T47D (cell line): ENCODE measurements around the gene LTB4R.

Experiments used
- DNase-seq, 2 experiments: peaks; one replicate each; pipeline versions ENCODE4 v3.0.0 to v3.0.0-alpha.2; 2011 to 2012; ENCODE audit warnings: low read depth in 1 of 2, low spot score in 1 of 2
- JUND ChIP-seq: IDR thresholded peaks from 2 replicates; pipeline ENCODE4 v1.6.1; 2012; ENCODE audit warnings: low read depth
- in situ Hi-C: cut with HindIII; loops from 2 replicates; pipeline ENCODE4 v1.10.0; 2016; ENCODE audit warnings: low sequenced_read_pairs, low pct_unique_long_range_greater_than_20kb

LTB4R gene

DNA sequence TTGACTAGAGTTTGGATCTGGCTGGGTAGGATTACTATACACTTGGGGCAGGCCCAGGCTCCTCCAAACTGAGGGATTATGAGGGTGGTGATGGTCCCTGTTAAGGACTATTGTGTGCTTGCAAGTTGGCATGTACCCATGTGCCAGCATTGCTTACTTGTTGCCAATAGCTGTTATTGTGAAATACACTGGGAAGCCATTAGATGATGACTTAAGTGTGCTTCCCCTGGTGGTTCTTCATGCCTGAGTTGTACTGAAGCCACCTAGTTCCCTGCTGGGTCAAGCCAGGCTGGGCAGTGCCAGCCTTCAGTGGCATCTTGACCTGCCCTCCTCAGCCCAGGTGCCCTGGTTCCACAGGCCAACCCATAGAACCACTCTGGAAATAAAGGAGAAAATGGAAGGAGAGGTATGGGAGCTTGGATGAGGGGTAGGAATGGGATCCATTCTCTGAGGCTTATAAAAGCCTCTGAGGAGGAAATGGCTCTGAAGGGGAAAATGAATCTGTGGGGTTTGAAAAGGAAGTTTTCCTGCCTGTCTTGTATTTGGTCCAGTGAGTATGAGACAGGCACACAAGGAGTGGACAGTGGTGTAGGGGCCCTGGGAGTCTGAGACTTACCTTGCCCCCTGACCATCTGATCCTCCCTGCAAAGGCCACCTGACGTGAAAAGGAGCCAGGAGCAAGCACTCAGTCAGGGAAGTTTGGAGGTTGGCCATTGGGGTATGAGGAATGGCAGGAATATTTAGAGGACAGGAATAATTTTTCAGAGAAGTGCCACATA is 724 bp downstream of the LTB4R start:
- in situ Hi-C loops = no loop called here
- DNase-seq = no peak
- no peak for TF ChIP-seq JUND

DNA sequence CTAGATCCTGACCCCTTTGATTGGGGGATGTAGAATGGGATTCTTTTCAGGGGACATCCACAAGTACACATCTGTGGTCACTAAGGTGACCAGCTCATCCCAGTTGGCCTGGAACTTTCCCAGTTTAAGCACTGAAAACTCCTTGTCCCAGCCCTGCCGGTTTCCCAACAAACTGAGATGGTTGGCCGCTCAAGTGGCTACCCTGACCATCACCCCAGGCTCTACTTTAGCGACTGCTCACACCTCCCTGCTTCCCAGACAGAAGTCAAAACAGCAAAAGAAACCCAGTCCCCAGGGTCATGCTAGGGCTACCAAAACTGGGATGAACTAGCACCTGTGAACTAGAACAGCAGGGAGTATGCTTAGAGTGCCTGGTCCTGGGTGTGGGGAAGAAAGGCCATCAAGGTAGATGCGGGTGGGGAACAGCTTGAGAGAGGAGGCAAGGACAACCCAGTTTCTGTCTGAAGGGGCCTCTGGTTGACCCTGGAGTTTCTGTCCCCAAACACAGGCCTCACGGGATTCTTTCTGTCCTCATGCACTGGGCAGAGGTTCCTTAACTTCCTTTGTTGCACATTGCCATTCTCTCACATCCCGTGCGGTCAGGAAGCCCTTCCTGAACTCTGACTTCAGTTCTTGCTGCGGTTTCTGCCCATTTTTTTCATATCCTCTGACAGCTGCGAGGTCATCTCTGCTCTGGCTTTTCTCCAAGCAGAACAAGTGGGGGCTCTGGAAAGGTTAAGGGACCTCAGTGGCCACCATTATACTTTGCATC is 1.6 kb downstream of the LTB4R start:
- TF ChIP-seq JUND = no peak
- in situ Hi-C loops = no loop called here
- no peak for DNase-seq

DNA sequence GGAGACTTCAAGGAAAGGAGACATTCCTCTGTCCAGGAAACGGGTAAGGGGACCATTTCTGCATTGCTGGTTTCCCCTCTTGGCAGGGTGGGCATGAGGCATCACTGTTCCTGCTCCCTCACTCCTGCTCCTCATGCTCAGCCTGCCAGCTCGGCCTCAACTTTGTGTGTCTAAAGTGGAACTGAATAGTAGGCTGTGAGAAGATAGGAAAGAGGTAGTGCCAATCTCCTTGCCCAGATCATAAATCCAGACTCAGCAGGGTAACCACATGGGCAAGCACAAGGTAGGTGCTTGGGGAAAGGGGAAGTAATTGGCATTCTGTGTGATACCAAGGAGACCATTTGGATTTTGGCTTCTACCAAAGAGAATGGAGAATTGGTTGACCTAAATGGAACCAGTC is 2.6 kb downstream of the LTB4R start:
- in situ Hi-C loops = no loop called here
- no peak for DNase-seq
- no peak for TF ChIP-seq JUND

DNA sequence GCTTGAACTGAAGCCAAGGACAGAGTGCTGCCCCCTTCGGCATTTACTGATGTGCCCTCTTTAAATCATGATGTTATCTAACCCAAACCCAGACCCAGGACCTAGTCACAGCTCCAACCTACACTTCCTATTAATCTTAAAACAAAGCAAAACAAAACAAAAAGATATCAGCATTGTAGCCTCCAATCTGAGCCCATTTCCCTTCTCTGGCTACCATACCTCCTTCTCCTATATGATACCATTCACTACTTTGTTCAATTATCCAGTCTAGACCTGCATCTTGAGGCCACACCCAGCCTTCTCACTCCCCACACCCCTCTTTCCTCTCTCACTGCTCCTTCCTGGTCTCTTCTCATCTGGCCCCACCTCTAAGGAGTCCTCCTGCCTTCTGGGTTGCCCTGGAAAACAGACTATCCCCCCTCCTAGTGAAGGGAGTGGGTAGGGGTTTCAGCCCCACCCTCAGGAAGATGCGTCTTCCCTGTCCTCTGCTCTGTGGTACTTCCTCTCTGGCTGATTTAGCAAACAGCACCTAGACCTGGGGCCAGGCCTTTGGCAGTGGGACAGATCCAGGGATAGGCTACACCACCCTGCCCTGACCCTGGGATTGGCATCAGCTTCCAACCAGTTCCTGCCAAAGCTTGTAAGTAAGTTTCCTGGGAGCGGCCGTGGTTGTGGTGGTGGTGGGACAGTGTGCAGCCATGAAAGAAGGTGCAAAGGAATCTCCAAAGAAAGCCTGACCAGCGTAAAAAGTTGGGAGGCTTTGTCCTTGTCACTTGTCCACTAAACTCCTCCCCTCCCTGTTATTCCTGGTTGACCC is 3.3 kb downstream of the LTB4R start:
- DNase-seq = no peak
- TF ChIP-seq JUND = no peak
- in situ Hi-C loops = no loop called here

DNA sequence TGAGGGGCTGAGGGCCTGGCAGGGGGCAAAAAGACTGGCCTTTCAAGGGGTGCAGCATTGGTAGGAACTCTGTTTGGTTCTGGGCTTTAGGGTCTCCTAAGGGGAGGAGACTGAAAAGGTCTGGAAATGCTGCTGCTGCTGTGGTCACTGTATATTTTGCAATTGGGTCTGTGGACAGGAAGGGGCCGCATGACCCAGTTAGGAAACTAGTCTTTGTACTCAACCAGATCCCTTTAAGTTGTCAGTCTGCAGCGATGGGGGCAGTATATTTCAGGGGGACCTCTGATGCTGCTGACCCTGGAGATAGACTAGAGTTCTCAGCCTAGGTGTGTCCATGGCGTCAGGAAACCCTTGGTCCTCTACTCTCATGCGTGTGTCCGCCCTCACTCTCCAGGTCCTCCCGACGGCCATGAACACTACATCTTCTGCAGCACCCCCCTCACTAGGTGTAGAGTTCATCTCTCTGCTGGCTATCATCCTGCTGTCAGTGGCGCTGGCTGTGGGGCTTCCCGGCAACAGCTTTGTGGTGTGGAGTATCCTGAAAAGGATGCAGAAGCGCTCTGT is 4.0 kb downstream of the LTB4R start:
- TF ChIP-seq JUND = no peak
- in situ Hi-C loops = no loop called here
- DNase-seq = no peak

DNA sequence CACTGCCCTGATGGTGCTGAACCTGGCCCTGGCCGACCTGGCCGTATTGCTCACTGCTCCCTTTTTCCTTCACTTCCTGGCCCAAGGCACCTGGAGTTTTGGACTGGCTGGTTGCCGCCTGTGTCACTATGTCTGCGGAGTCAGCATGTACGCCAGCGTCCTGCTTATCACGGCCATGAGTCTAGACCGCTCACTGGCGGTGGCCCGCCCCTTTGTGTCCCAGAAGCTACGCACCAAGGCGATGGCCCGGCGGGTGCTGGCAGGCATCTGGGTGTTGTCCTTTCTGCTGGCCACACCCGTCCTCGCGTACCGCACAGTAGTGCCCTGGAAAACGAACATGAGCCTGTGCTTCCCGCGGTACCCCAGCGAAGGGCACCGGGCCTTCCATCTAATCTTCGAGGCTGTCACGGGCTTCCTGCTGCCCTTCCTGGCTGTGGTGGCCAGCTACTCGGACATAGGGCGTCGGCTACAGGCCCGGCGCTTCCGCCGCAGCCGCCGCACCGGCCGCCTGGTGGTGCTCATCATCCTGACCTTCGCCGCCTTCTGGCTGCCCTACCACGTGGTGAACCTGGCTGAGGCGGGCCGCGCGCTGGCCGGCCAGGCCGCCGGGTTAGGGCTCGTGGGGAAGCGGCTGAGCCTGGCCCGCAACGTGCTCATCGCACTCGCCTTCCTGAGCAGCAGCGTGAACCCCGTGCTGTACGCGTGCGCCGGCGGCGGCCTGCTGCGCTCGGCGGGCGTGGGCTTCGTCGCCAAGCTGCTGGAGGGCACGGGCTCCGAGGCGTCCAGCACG is 4.7 kb downstream of the LTB4R start:
- DNase-seq = no peak
- no peak for TF ChIP-seq JUND
- in situ Hi-C loops = no loop called here

DNA sequence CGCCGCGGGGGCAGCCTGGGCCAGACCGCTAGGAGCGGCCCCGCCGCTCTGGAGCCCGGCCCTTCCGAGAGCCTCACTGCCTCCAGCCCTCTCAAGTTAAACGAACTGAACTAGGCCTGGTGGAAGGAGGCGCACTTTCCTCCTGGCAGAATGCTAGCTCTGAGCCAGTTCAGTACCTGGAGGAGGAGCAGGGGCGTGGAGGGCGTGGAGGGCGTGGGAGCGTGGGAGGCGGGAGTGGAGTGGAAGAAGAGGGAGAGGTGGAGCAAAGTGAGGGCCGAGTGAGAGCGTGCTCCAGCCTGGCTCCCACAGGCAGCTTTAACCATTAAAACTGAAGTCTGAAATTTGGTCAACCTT is 5.3 kb downstream of the LTB4R start:
- no peak for DNase-seq
- in situ Hi-C loops = no loop called here
- TF ChIP-seq JUND = no peak

DNA sequence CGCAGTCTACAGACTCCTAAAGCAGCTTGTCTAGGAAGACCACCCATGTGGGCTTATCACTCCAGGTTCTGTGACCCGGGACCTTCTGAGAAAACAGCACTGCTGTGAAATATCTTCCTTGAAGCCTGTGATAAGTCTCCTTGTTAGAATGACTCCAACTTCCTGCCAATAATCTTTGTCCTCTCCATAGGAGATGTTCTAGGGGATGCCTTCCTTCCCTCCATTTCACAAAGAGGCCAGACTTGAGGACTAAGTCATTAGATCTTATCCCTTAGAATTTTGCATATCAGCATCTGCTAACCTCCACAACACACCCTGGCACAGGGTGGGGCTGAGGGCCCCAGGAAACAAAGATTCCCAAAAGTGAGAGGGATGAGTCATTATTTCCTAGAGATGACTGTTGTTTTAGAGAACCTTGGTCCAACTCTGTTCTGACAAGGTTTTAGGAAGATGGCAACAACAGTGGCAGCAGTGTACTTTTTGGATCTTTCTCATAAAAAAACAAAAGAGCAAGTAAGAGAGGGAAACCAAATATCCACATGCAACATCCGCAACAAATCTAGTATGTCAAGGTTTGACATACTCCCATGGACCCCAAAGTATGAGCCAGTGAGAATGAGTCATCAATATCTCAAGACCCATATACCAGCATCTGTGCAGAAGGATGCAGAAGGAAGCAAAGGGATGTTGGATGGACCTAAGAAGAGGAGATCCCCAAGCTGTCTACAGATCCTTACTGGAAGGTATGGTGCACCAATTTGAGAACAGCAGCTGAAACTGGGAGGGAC is 6.0 kb downstream of the LTB4R start:
- no peak for DNase-seq
- in situ Hi-C loops = no loop called here

DNA sequence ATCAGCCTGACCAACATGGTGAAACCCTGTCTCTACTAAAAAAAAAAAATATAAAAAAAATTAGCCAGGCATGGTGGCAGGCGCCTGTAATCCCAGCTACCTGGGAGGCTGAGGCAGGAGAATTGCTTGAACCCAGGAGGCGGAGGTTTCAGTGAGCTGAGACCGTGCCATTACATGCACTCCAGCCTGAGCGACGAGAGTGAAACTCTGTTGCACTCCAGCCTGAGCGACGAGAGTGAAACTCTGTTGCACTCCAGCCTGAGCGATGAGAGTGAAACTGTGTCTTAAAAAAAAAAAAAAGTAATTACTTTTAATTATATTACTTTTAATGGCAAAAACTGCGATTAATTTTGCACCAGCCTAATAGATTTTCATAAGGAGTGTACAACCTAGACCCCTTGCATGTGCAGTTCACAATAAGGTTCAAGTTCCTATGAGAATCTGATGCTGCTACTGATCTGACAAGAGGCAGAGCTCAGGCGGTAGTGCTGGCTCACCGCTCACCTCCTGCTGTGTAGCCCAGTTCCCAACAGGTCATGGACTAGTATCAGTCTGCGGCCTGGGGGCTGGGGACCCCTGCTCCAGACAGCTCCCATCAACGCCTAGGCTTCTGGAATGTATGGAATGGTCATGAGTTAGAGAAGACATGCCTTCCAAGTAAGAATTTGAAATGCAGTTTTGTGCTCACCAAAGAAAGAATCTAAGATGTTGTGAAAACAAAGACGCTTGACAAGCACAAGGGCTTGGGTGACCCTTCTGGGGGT is 10.1 kb downstream of the LTB4R start:
- no peak for TF ChIP-seq JUND
- no peak for DNase-seq
- in situ Hi-C loops = no loop called here

More for the DNA sequence above, 6.0 kb downstream of the LTB4R start:
- no peak for TF ChIP-seq JUND

DNA sequence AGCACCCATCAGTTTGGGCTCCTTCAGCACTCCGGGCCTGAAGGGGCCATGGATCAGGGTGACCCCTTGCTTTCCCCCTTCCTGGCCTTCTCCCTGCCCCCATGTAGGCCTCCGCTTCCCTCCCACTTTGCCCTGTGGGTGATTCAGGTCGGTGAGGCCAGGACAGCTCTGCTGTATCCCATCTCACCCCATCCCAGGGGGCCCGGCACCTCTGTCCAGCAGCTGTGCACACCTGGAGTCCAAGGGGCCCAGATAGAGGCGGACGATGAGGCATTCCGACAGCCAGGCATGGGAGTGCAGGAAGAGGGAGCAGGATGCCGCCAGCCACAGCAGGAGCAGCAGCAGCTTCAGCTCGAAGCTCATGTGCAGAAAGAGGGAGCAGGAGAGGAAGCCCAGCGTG is 11.4 kb downstream of the LTB4R start:
- no peak for DNase-seq
- in situ Hi-C loops = no loop called here
- TF ChIP-seq JUND = no peak

DNA sequence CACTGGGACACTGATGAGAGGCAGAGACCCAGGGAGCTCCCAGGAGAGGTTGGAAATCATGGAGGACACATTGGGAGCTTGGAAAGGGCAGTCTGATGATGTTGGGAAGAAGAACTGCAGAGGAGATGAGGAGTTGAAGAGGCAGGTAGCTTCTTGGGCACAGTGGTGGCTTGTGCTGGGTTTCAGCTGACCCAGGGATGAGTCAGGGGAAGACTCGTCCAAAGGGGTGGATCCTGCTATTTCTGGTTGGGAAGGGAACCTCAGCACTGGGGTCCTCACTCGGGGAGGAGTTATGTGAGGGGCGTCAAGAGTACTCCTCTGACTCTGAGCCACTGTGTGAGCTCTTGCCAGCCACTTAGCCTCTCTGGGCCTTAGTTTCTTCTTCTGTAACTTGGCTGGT is 12.0 kb downstream of the LTB4R start:
- no peak for DNase-seq
- TF ChIP-seq JUND = no peak
- in situ Hi-C loops = no loop called here
